Retinal pigment epithelial cell (primary cell): Measurements from ENCODE around the gene CHRM2.

Experiments
- DNase-seq: peaks from one replicate; pipeline ENCODE4 v3.0.0-alpha.2; 2010; ENCODE audit warnings: low read depth
- H3K4me3 ChIP-seq: 2 replicates; pipeline ENCODE4 v1.5.1; 2011; ENCODE audit warnings: mild to moderate bottlenecking, low read length, control low read depth, moderate library complexity
- TF ChIP-seq, protein P1 (sequence below): conservative IDR thresholded peaks from 2 replicates; pipeline ENCODE4 v1.5.1; 2011; ENCODE audit warnings: low read depth, low read length, control low read depth, inconsistent platforms

CHRM2 gene

DNA sequence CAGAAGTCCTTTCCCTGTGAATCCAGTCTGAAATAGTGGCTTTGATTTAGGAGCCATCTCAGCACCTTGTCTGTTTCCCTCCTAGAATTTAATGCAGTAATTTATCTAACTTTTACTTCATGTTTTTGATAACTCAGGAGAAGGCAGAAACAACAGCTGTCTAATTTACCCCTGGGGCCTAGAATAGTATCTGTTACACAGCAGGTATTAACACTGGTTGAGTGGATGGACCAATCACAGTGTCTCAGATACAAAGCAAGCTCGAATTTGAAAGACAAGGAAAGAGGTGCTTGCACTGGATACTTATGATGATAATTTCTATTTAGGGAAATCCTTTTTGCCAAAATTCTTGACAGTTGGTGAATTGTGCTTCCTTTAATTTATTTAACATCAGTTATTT, 23.4 kb downstream of the CHRM2 start:
- H3K4me3 ChIP-seq: no peak overlapping the region

DNA sequence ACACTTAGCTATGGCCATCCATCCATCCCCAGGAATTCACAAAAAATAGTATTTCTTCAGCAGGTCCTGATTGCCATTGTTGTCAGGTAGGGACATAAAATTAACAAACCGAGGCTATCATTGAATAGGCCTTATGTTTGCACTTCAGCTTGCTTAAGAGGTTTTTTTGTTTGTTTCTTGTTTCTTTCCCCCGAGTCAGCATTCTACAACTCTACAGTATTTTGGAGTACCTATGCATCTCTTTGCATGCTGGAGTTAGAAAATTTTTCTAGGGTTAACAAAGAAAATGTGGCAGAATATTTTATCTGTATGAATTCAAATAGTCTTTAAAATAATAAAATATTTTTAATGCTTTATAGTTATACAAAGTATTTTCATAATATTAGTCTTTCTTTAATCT, 26.3 kb downstream of the CHRM2 start:
- DNase-seq: no peak
- H3K4me3 ChIP-seq: no peak overlapping the region
- TF ChIP-seq, protein P1, sequence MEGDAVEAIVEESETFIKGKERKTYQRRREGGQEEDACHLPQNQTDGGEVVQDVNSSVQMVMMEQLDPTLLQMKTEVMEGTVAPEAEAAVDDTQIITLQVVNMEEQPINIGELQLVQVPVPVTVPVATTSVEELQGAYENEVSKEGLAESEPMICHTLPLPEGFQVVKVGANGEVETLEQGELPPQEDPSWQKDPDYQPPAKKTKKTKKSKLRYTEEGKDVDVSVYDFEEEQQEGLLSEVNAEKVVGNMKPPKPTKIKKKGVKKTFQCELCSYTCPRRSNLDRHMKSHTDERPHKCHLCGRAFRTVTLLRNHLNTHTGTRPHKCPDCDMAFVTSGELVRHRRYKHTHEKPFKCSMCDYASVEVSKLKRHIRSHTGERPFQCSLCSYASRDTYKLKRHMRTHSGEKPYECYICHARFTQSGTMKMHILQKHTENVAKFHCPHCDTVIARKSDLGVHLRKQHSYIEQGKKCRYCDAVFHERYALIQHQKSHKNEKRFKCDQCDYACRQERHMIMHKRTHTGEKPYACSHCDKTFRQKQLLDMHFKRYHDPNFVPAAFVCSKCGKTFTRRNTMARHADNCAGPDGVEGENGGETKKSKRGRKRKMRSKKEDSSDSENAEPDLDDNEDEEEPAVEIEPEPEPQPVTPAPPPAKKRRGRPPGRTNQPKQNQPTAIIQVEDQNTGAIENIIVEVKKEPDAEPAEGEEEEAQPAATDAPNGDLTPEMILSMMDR: no peak

More for the DNA sequence above, 23.4 kb downstream of the CHRM2 start:
- DNase-seq: no peak
- TF ChIP-seq, protein P1: no peak

DNA sequence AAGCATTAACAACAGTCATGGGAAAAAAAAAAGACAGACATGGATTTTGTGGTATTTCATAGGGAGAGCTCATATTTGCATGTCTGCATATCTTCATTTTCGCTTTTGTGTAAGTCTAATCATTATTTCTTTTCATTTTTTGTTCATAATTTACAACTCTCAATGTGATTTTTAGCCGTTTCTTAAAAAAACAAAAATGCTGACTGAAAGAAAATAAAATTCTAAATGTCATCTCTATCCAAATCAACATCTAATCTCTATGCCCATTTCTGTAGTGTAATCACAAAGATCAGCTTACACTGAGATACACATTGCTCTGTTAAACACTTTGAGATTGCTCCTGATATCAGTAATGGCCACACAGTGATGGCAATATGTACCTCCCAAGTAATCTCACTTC, 29.2 kb downstream of the CHRM2 start:
- H3K4me3 ChIP-seq: no peak overlapping the region
- no peak for DNase-seq
- TF ChIP-seq, protein P1: no peak

DNA sequence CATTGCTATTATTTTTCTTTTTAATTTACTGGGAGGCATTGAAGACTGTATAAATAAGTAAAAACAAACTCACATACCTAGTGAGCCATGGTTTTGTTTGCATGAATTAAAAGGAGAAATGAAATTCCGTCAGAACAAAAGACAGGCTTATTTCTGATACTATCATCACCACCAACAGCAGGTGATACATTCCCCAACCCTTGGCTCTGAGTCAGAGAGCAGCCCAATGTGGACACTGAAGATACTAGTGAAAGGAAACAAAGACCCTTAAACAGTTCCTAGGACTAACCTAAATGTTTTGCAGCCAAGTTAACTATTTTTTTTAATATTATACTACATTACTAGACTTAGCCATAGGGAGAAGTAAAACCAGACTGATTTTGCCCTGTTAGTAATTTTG, 31.6 kb downstream of the CHRM2 start:
- TF ChIP-seq, protein P1: no peak
- no peak for DNase-seq
- no peak overlapping the region for H3K4me3 ChIP-seq

DNA sequence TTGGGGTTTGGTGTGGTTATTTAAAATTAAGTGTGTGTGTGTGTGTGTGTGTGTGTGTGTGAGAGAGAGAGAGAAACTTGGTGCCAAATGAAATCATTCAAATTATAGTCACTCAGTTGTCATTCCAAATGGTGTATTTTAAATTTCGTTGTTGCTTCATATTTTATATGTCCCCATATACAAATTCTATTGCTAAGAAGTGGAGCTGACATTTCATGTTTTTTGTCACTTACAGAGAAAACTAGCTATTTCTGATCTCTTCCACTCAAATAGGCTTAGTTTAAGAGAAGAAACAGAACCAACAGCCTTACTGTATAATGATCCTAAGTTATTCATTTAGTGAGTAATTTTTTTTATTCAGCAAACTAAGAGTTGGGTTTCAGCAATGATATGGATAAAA, 42.3 kb downstream of the CHRM2 start:
- TF ChIP-seq, protein P1: no peak
- H3K4me3 ChIP-seq: no peak overlapping the region
- DNase-seq: no peak

DNA sequence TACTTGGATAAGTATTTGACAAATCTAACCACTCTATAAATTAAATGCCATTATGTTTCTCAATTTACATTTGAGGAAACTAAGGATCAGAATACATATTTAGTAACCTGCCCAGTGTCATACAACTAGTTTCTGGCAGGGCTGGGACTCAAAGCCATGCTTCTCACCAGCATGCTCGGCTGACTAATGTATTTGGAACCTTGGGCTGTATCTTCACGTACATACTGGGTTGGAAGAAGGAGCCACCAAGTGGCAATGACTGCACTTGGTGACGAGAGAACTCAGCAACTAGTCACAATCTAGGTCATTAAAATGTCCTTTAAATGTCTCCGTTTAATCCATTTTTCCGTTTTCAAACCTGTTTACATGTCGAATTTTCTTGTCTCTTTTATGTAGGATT, 42.9 kb downstream of the CHRM2 start:
- DNase-seq: no peak
- TF ChIP-seq, protein P1: no peak
- no peak overlapping the region for H3K4me3 ChIP-seq

DNA sequence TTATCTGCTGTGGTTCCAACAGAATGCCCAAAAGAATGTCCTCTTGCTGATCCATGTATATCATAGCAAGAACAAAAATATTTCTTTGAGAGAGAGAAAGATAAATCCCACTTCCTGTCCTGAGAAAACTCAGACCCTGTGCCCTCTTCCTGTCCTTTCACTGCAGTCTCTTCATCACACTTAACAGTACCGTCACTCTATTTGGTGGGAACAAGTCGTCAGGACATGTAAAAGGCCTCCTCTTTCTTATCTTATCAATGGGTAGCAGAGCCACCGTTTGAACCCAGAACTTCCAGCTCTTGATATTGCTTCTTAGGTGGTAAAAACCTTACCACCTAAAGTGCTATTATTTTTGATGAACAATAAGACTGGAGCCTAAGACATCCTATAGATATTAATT, 43.9 kb downstream of the CHRM2 start:
- no peak for DNase-seq
- no peak overlapping the region for H3K4me3 ChIP-seq
- TF ChIP-seq, protein P1: no peak
